ENCODE results near the gene STPG3.

The STPG3 gene

DNA sequence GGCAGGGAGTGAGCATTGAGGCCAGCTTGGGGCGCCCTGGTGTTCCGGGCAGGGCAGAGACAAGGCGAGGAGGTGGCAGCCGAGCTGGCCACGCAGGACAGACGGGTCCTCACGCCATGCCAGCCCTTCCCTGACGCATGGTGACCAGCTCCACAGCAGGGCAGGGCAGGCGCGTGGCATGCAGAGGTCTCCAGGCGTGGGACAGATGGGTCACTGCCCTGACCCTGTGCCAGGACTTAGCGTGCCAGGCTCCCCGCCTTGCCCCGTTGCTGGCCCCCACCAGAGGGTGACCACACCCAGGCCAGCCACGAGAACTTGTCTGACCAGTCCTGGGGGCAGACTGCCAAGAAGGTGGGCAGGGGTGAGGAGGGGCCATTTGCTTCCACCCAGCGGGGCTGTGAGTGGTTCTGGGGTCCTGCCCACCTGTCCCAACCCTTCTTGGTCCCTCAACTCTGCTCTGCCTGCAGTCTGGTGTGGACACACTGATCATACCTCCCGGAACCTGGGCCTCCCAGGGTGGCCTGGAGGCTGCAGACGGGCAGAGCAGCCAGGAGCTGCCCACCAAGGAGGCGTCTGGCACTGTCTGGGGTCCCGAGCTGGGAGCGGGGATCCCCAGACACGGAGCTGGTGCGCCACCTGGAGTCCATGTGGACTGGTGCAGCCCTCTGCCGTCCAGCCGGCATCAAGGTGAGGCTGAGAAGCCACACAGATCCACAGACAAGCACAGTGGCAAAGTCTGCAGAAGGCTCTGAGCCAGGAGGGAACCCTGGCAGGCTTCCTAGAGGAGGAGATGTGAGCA is 23.8 kb upstream of the STPG3 start, which contains the start of gene RNF224:
TSS of gene RNF224 (plus strand) at position 449 of the 799 bp plus-strand sequence. CDS start 834 bp downstream, outside the sequence.
- no peak for TF ChIP-seq GATA3 (IDR thresholded peaks at IDR 0.05; ENCODE audit: low read depth, low read length)
- TF ChIP-seq GATA2 (IDR thresholded peaks at IDR 0.05; ENCODE audit: low read depth, low read length), result no peak

DNA sequence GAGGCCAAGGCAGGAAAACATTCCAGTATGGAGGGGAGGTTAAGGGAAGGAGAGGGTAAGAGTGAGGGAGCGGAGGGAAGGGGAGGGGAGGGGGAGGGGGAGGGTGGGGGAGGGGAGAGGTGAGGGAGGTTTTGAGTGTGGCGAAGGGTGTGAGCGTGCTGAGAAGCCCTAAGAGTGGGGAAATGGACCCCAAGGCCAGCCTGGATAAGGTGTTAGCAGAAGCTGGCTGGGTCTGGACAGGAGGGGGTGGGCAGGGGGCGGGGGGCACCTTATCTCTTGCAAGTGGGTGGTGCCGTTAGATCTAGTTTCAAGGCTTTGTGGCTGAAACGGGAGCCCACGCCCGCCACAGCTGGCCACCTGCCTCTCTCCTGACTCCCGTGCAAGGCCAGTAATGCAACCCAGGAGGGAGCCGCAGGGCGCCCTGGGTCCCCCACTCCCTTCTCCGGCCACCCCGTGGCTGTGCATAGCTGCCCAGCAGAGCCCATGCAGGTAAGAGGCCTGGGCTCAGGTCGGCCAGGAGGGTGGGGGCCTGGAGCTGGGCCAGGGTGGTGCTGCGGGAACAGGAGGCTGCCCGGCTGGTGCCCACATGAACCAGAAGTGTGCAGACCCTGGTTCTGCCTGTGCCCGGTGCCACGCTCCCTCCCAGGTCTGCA is 23.1 kb upstream of the STPG3 start:
- TF ChIP-seq GATA2 (IDR thresholded peaks at IDR 0.05; ENCODE audit: low read depth, low read length) (no peak), GATA3 (IDR thresholded peaks at IDR 0.05; ENCODE audit: low read depth, low read length) (no peak)

DNA sequence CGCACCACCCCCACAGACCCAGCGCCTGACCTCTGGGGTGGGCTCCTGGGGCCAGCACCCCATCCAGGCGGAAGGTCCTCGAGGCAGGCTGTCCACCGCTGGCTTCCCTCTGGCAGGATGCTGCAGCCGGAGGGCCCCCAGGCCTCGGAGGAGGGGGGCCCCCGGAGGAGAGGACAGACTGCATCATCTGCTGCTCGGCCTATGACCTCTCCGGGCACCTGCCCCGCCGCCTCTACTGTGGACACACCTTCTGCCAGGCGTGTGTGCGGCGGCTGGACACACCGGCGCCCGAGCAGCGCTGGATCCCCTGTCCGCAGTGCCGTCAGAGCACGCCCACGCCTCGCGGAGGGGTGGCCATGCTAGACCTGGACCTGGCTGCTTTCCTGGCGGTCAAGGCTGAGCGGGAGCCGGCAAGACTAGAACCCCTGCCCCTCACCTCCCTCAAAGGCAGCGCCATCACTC is 22.5 kb upstream of the STPG3 start:
- TF ChIP-seq GATA3 (IDR thresholded peaks at IDR 0.05; ENCODE audit: low read depth, low read length), result no peak
- no peak for TF ChIP-seq GATA2 (IDR thresholded peaks at IDR 0.05; ENCODE audit: low read depth, low read length)

DNA sequence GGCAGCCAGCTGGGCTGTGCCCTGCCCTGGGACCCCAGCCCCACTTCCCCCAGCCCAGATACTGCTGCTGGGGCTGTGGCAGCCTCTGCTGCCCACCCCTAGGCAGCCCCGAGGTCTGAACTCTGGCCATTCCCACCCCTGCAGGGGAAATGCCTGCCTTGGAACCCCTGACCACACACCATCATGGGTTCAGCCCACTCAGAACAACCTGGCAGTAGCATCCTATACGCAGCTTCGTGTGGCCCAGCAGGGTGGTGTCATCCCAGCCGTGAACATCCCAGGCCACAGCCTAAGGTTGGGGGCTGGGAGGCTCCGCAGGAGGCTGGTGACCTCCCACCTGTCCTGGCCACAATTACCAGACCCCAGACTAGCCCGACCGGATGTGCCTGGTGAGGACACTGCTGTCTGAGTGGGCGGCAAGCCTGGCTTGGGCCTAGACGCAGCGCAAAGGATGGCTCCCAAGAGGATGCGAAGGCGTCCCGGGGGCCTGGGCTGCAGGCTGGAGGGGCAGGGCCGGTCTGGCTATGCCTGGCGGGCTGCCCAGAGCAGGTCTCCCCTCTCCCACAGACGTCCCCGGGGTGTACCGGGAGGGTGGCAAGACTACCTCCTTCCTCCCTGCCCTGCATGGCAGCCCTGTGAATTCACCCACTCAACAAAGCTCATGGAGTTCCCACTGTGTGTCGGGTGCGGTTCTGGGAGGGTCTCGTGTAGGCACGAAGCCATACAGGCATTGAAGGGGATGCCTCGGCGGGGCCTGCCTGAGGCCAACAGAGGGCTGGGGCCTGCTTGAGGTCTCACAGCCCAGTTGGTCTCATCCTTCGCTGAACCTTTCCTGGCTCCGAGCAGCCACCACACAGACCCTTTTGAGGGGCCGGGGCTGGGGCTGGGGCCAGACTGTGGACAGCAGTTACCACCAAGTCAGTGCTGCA is 21.9 kb upstream of the STPG3 start:
- TF ChIP-seq GATA2 (IDR thresholded peaks at IDR 0.05; ENCODE audit: low read depth, low read length) (no peak), GATA3 (IDR thresholded peaks at IDR 0.05; ENCODE audit: low read depth, low read length) (no peak)

DNA sequence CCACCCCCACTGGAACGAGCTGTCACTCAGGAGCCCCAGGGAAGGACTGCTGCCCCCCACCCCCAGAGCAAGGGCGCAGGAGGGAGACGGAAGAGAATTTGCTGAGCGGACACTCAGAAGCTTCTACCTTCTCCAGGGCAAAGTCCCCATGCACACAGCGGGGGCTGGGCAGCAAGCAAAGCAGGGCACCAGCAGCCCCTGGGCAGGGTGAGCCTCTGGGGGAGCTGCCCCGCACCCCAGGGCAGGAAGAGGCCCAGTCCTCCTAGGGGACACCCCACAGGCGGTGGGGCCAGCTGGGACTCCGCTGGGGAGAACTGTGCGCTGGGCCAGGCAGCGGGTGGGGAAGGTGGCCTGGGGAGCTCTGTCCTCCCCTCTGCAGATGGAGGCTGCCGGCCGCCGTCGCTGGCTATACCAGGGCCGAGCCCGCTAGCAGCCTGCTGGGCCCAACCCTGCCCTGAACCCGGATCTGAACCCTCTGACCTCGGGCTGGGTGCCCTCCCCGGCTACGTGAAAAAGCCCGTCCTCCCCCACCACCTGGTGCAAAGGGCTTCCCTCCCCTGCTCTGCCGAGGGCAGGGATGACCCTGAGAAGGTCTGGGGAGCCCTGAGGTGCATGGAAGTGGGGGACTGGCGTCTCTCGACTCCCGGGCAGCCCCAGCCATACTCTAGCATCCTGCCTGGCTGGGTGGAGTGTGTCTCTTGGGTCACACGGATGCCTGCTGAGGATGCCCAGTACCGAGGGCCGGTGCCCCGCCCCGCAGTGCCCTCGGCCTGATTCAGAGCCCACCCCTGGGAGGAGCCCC is 21.0 kb upstream of the STPG3 start:
- no peak for TF ChIP-seq GATA3 (IDR thresholded peaks at IDR 0.05; ENCODE audit: low read depth, low read length)
- no peak for TF ChIP-seq GATA2 (IDR thresholded peaks at IDR 0.05; ENCODE audit: low read depth, low read length)

DNA sequence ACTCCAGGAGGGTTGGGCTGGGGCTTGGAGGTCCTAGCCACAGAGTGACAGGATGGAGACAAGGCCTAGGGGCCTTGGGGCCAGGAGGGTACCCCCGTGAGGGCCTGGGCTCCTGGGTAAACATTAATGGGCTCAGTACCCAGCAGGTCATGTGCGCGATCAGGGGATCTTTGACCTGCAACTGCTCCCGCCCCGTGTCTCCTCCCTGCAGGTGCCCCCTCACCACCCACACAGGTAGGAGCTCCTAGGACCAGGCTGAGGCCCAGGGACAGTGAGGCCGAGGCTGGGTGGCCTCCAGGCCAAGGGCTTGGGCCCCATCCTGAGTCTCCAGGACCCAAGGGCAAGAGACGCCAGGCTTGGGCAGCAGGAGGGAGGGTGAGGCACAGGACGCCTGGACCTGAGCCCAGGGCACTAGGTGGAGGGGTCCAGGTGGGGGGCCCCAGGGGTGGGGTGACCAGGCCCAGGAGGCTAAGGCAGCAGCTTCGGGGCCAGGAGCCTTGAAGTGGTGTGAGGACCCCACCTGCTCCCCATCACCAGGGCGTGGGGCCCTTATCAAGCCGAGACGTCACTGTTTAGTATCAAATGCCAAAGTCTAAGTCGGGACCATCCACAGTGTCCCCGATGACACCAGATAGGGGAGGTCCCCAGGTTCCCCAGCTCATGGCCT is 20.2 kb upstream of the STPG3 start, which contains the start of gene SLC34A3:
TSS of gene SLC34A3 (plus strand) at position 197 of the 667 bp plus-strand sequence. CDS start 802 bp downstream, outside the sequence.
- TF ChIP-seq GATA3 (IDR thresholded peaks at IDR 0.05; ENCODE audit: low read depth, low read length) (no peak), GATA2 (IDR thresholded peaks at IDR 0.05; ENCODE audit: low read depth, low read length) (no peak)

DNA sequence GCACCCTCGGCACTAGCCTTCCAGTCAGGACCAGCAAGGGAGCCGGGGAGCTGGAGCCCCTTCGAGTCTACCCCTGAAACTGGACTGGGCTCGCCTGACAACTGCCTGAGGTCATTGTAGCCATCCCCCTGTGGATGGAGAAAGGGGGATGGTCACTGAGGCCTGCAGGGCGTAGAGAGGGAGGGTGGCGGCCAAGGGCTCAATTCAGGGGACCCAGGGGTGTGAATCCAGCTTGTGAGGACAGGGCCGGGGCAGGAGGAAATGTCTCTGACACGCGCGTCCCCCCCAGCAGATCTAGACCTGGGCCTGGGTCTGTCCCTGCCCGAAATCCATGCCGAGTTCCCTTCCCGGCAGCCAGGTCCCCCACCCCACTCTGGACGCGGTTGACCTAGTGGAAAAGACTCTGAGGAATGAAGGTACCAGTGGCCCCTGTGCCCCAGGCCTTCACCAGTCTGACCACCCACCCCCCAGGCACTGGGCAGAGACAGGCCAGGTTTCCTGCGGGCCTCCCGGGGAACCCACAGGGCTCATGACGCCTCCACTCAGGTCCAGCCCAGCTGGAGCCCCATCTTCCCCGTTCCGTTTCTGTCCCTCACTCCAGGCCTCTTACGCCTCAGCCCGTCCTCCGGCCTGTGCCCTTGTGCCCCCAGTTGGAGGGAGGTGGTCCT is 19.6 kb upstream of the STPG3 start:
- no peak for TF ChIP-seq GATA3 (IDR thresholded peaks at IDR 0.05; ENCODE audit: low read depth, low read length)

DNA sequence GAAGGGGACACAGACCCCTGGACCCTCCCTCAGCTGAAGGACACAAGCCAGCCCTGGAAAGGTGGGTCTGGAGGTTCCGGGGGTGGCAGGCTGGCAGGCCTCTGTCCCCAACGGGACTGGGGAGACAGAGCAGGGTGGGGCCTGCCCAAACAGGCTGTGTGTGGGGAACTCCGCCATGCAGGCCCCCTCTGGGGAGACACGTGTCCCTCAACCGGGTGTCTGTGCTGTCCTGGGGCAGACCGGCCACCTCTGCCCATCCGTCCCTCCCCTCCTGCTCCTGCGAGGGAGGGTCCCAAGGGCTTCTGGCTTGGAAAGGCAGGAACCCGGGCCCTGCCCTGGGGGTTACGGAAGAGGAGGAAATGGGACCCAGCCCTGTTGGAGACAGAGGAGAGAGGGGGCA is 19.0 kb upstream of the STPG3 start:
- TF ChIP-seq GATA3 (IDR thresholded peaks at IDR 0.05; ENCODE audit: low read depth, low read length), result no peak
- TF ChIP-seq GATA2 (IDR thresholded peaks at IDR 0.05; ENCODE audit: low read depth, low read length), result no peak

DNA sequence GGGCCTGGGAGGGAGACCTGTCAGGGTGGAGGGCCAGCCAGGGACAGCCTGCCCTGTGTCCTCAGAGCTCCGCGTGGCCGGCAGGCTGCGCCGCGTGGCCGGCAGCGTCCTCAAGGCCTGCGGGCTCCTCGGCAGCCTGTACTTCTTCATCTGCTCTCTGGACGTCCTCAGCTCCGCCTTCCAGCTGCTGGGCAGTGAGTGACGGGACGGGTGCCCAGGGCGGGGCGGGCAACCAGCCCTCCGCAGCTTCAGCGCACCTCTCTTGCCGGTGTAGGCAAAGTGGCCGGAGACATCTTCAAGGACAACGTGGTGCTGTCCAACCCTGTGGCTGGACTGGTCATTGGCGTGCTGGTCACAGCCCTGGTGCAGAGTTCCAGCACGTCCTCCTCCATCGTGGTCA is 18.6 kb upstream of the STPG3 start:
- no peak for TF ChIP-seq GATA2 (IDR thresholded peaks at IDR 0.05; ENCODE audit: low read depth, low read length)
- no peak for TF ChIP-seq GATA3 (IDR thresholded peaks at IDR 0.05; ENCODE audit: low read depth, low read length)

DNA sequence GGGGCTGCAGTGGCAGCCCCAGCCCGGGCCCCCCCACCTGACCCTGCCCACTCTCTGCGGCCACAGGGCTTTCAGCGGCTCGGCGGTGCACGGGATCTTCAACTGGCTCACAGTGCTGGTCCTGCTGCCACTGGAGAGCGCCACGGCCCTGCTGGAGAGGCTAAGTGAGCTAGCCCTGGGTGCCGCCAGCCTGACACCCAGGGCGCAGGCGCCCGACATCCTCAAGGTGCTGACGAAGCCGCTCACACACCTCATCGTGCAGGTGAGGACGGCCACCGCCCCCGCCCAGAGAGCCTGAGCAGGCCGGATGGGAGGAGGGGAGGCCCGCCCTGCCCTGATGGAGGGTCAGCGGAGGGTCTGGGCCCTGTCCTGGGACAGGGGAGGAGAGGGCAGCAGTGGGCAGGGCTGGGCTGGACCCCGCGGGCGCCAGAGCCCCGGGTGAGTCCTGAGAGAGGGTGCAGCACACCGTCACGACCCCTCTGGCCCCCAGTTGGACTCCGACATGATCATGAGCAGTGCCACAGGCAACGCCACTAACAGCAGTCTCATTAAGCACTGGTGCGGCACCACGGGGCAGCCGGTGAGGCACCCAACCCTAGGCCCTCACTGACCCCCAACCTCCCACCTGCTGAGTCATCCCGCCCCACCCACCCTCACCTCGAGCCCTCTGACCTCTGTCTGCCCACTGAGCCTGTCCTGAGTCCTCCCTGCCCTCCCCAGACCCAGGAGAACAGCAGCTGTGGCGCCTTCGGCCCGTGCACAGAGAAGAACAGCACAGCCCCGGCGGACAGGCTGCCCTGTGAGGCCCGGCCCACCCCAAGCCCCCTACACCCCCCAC is 17.7 kb upstream of the STPG3 start:
- no peak for TF ChIP-seq GATA2 (IDR thresholded peaks at IDR 0.05; ENCODE audit: low read depth, low read length)
- no peak for TF ChIP-seq GATA3 (IDR thresholded peaks at IDR 0.05; ENCODE audit: low read depth, low read length)

DNA sequence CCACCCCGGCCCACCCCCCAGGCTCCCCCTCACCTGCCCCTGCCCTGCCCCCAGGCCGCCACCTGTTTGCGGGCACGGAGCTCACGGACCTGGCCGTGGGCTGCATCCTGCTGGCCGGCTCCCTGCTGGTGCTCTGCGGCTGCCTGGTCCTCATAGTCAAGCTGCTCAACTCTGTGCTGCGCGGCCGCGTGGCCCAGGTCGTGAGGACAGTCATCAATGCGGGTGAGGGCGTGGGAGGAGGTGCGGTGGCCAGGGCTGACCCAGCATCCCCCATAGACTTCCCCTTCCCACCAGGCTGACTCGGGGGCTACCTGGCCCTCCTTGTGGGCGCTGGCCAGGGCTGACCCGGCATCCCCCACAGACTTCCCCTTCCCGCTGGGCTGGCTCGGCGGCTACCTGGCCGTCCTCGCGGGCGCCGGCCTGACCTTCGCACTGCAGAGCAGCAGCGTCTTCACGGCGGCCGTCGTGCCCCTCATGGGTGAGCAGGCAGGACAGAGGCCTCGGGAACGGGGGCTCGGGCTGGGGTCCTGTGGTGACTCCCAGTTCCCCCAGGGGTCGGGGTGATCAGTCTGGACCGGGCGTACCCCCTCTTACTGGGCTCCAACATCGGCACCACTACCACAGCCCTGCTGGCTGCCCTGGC is 16.9 kb upstream of the STPG3 start:
- TF ChIP-seq GATA3 (IDR thresholded peaks at IDR 0.05; ENCODE audit: low read depth, low read length) (no peak), GATA2 (IDR thresholded peaks at IDR 0.05; ENCODE audit: low read depth, low read length) (no peak)
